Neural cell (in vitro differentiated cells): ENCODE measurements around the gene HEG1. TPM values are rescaled to one million over a fixed set of nuclear protein-coding genes. Genes with fewer than 3 reads are reported as not detected.

ENCODE experiments used
- H2AFZ ChIP-seq: fragments of 200-600, 300-800 bp; sonication (generic), shearing (Covaris generic); 2 replicates; pipeline ENCODE4 v1.6.0; 2014; ENCODE audit warnings: low read depth, mild to moderate bottlenecking, antibody characterized with exemption, low read length, moderate library complexity
- H3F3A ChIP-seq: fragments of 200-600 bp; shearing (Covaris generic); 2 replicates; pipeline ENCODE4 v1.6.1; 2016; ENCODE audit warnings: mild to moderate bottlenecking, moderate library complexity, mixed read lengths, antibody characterized with exemption, low read length; ENCODE audit not compliant: insufficient read depth, poor library complexity, severe bottlenecking
- H3K27ac ChIP-seq: fragments of 200-600, 300-800 bp; sonication (generic), shearing (Covaris generic); 2 replicates; pipeline ENCODE4 v1.5.1; 2014; ENCODE audit warnings: mild to moderate bottlenecking, low read length, moderate library complexity
- H3K27me3 ChIP-seq: fragments of 300-800, 200-600 bp; sonication (generic), shearing (Covaris generic); 2 replicates; pipeline ENCODE4 v1.6.0; 2014; ENCODE audit warnings: mild to moderate bottlenecking, low read depth, low read length, moderate library complexity; ENCODE audit not compliant: insufficient read depth
- H3K36me3 ChIP-seq: fragments of 300-800, 200-600 bp; sonication (generic), shearing (Covaris generic); 2 replicates; pipeline ENCODE4 v1.5.1; 2014; ENCODE audit warnings: mild to moderate bottlenecking, antibody characterized with exemption, low read length, moderate library complexity; ENCODE audit not compliant: insufficient read depth
- H3K4me2 ChIP-seq: fragments of 300-800, 200-600 bp; sonication (generic), shearing (Covaris generic); 2 replicates; pipeline ENCODE4 v1.6.0; 2014; ENCODE audit warnings: mild to moderate bottlenecking, low read length
- H3K4me3 ChIP-seq: fragments of 300-800, 200-600 bp; sonication (generic), shearing (Covaris generic); 2 replicates; pipeline ENCODE4 v1.5.1; 2014; ENCODE audit warnings: mild to moderate bottlenecking, low read length, moderate library complexity
- H3K79me2 ChIP-seq: fragments of 200-600 bp; shearing (Covaris generic); replicated peaks from 2 replicates; pipeline ENCODE4 v1.6.0; 2014; ENCODE audit warnings: mild to moderate bottlenecking, low read length, moderate library complexity; ENCODE audit not compliant: insufficient read depth
- H3K9ac ChIP-seq: fragments of 300-800, 200-600 bp; sonication (generic), shearing (Covaris generic); 2 replicates; pipeline ENCODE4 v1.6.1; 2016; ENCODE audit warnings: mild to moderate bottlenecking, low read length, mixed read lengths
- H3K9me2 ChIP-seq: fragments of 200-600 bp; shearing (Covaris generic); 2 replicates; pipeline ENCODE4 v1.6.1; 2016; ENCODE audit warnings: mild to moderate bottlenecking, low read length, mixed read lengths; ENCODE audit not compliant: insufficient read depth
- H3K9me3 ChIP-seq: fragments of 200-600, 300-800 bp; sonication (generic), shearing (Covaris generic); 2 replicates; pipeline ENCODE4 v1.6.1; 2016; ENCODE audit warnings: mild to moderate bottlenecking, mixed run types, low read length, moderate library complexity, mixed read lengths
- H4K20me1 ChIP-seq: fragments of 200-600 bp; shearing (Covaris generic); 2 replicates; pipeline ENCODE4 v1.6.1; 2016; ENCODE audit warnings: mild to moderate bottlenecking, mixed run types; ENCODE audit not compliant: insufficient read depth
- CTCF ChIP-seq: fragments of 450-650 bp; IDR thresholded peaks from 2 replicates; pipeline ENCODE4 v1.5.1; 2014; ENCODE audit warnings: antibody characterized with exemption, mild to moderate bottlenecking, moderate library complexity; ENCODE audit not compliant: poor library complexity, severe bottlenecking
- EP300 ChIP-seq: fragments of 450-650 bp; conservative IDR thresholded peaks from 2 replicates; pipeline ENCODE4 v1.6.1; 2014; ENCODE audit warnings: antibody characterized with exemption, mild to moderate bottlenecking, moderate library complexity; ENCODE audit not compliant: poor library complexity, severe bottlenecking
- EZH2 ChIP-seq: fragments of 200-600, 300-800 bp; shearing (Covaris generic), sonication (generic); IDR thresholded peaks from 2 replicates; pipeline ENCODE4 v1.6.1; 2014; ENCODE audit warnings: antibody characterized with exemption, low read length, borderline replicate concordance, mild to moderate bottlenecking; ENCODE audit not compliant: insufficient read depth, poor library complexity, severe bottlenecking
- MXI1 ChIP-seq: fragments of 450-650 bp; conservative IDR thresholded peaks from 2 replicates; pipeline ENCODE4 v1.6.1; 2014; ENCODE audit warnings: antibody characterized with exemption, mild to moderate bottlenecking; ENCODE audit not compliant: poor library complexity, severe bottlenecking
- POLR2AphosphoS5 ChIP-seq: IDR thresholded peaks from 2 replicates; pipeline ENCODE4 v1.6.1; 2012
- RAD21 ChIP-seq: fragments of 450-650 bp; conservative IDR thresholded peaks from 2 replicates; pipeline ENCODE4 v1.6.1; 2014; ENCODE audit warnings: antibody characterized with exemption, mild to moderate bottlenecking, moderate library complexity
- REST ChIP-seq: IDR thresholded peaks from 2 replicates; pipeline ENCODE4 v1.6.1; 2012; ENCODE audit warnings: borderline replicate concordance
- SMC3 ChIP-seq: fragments of 450-650 bp; conservative IDR thresholded peaks from 2 replicates; pipeline ENCODE4 v1.6.1; 2014; ENCODE audit warnings: antibody characterized with exemption, mild to moderate bottlenecking, moderate library complexity; ENCODE audit not compliant: poor library complexity
- polyA plus RNA-seq: library from polyadenylated mRNA; depleted of rRNA; stranded (reverse); fragments of >200 nt; gene quantifications from 2 replicates; pipeline ENCODE4 v1.2.3, GENCODE V29; 2014

Gene HEG1
- polyA plus RNA-seq, 1 donor from 2014 or later: 0.48 TPM

GRCh38 chr3:124986192-124987143 lies 69.3 kb downstream of the HEG1 start:
- no peaks in the 10 kb centered on the region for H3K9me2 ChIP-seq

GRCh38 chr3:124985349-124985748 lies 70.4 kb downstream of the HEG1 start:
- Histone ChIP-seq H3K36me3 (no peaks in the 10 kb centered on the region), H3K9me3 (no peaks in the 10 kb centered on the region), H3K27me3 (no peaks in the 10 kb centered on the region), H3K79me2 (no peaks in the 10 kb centered on the region), H3F3A (no peaks in the 10 kb centered on the region), H3K4me3 (no peak overlapping the region), H4K20me1 (no peaks in the 10 kb centered on the region), H2AFZ (no peak overlapping the region), H3K9me2 (no peaks in the 10 kb centered on the region), H3K27ac (no peak overlapping the region), H3K4me2 (no peak overlapping the region), H3K9ac (no peak overlapping the region)
- TF ChIP-seq EP300 (no peak), RAD21 (no peak), REST (no peak), EZH2 (no peak), SMC3 (no peak), POLR2AphosphoS5 (no peak)

More at GRCh38 chr3:124986192-124987143, 69.3 kb downstream of the HEG1 start:
- Histone ChIP-seq H3K9me3 (no peaks in the 10 kb centered on the region), H3K4me2 (no peak overlapping the region), H3K79me2 (no peaks in the 10 kb centered on the region), H3K36me3 (no peaks in the 10 kb centered on the region), H3K9ac (no peak overlapping the region), H3K27me3 (no peaks in the 10 kb centered on the region), H3F3A (no peaks in the 10 kb centered on the region), H2AFZ (no peak overlapping the region), H3K27ac (no peak overlapping the region), H3K4me3 (no peak overlapping the region), H4K20me1 (no peaks in the 10 kb centered on the region)
- TF ChIP-seq POLR2AphosphoS5 (no peak), CTCF (peak; percentile 46), REST (no peak), RAD21 (no peak), SMC3 (peak; percentile 59), MXI1 (no peak)
